ENCODE data around the gene CAPN10. TPM values are rescaled to one million over a fixed set of nuclear protein-coding genes. Genes with fewer than 3 reads are reported as not detected.
A peak's percentile ranks its signal among the peaks of the same experiment; 100 is the strongest.

CAPN10 gene
- total and polyA plus RNA-seq, 2 experiments from 2014 or later = 24.2 to 28.8 TPM

DNA sequence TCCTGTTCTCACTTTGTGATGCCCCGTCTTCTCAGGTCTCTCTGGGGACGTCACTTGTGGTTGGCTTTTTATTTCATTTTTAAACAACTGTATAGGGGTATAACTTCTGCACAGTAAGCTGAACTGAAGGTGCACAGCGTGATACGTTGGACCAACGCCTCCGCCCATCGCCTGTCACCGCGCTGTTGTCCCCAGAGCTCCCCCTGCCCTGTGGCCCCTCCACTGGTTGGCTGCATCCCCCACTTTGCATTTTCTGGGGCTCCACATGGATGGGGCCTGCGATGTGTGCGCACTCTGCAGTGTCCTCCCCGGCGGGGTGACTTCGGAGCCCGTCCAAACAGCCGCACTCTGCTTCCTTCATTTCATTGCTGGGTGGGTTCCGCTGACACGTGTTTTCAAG lies 53.0 kb downstream of the CAPN10 start:
- no peak overlapping the region for H3K4me2 ChIP-seq
- 91% methylated on average over 18 of the region's 18 CpGs for WGBS (ENCODE audit: low lambda C conversion rate, missing lambda C conversion rate)
- no peak for DNase-seq (ENCODE audit: low spot score)
- H3K27ac ChIP-seq = no peak overlapping the region
- H3K79me2 ChIP-seq = no peaks in the 10 kb centered on the region
- no peaks in the 10 kb centered on the region for H3K9me3 ChIP-seq (ENCODE audit: low read depth)
- H2AFZ ChIP-seq = no peak overlapping the region
- TF ChIP-seq EZH2 (IDR thresholded peaks at IDR 0.05; ENCODE audit: borderline replicate concordance) (no peak), EZH2phosphoT487 (IDR thresholded peaks at IDR 0.05; ENCODE audit: low read depth, severe bottlenecking, unreplicated experiment) (no peak)
- TF ChIP-seq, protein P1, sequence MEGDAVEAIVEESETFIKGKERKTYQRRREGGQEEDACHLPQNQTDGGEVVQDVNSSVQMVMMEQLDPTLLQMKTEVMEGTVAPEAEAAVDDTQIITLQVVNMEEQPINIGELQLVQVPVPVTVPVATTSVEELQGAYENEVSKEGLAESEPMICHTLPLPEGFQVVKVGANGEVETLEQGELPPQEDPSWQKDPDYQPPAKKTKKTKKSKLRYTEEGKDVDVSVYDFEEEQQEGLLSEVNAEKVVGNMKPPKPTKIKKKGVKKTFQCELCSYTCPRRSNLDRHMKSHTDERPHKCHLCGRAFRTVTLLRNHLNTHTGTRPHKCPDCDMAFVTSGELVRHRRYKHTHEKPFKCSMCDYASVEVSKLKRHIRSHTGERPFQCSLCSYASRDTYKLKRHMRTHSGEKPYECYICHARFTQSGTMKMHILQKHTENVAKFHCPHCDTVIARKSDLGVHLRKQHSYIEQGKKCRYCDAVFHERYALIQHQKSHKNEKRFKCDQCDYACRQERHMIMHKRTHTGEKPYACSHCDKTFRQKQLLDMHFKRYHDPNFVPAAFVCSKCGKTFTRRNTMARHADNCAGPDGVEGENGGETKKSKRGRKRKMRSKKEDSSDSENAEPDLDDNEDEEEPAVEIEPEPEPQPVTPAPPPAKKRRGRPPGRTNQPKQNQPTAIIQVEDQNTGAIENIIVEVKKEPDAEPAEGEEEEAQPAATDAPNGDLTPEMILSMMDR (IDR thresholded peaks at IDR 0.05; ENCODE audit: poor library complexity) = no peak
- H3K27me3 ChIP-seq = no peaks in the 10 kb centered on the region
- H3K4me3 ChIP-seq = no peak overlapping the region
- H4K20me1 ChIP-seq (ENCODE audit: insufficient read depth, poor library complexity, severe bottlenecking) = no peaks in the 10 kb centered on the region
- H3K36me3 ChIP-seq (replicated peaks; ENCODE audit: insufficient read depth, low read depth) = no peaks in the 10 kb centered on the region
- H3K9me2 ChIP-seq (replicated peaks; ENCODE audit: insufficient read depth) = no peaks in the 10 kb centered on the region
- H3K4me1 ChIP-seq (ENCODE audit: insufficient read depth) = no peaks in the 10 kb centered on the region

DNA sequence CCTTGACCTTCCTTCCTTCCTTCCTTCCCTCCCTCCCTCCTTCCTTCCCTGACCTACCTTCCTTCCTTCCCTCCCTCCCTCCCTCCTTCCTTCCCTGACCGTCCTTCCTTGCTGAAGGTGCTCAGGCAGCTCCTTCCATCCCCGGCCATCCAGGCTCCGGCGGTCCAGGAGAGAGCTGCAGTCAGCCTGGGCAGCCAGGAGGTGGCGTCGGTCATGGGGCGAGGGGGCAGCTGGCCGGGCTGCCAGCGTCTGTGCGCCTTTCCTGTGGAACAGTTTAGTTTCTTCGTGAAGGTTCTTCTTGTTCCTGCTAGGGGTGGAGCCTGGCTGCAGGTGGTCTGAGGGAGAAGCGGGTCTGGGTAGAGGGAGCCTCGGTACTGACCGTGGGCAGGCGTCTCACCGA lies 54.4 kb downstream of the CAPN10 start:
- no peaks in the 10 kb centered on the region for H3K4me1 ChIP-seq (ENCODE audit: insufficient read depth)
- no peaks in the 10 kb centered on the region for H4K20me1 ChIP-seq (ENCODE audit: insufficient read depth, poor library complexity, severe bottlenecking)
- H3K9me2 ChIP-seq (replicated peaks; ENCODE audit: insufficient read depth) = no peaks in the 10 kb centered on the region
- H3K79me2 ChIP-seq = no peaks in the 10 kb centered on the region
- no peaks in the 10 kb centered on the region for H3K27me3 ChIP-seq
- H3K4me2 ChIP-seq = no peak overlapping the region
- H3K36me3 ChIP-seq (replicated peaks; ENCODE audit: insufficient read depth, low read depth) = no peaks in the 10 kb centered on the region
- H3K4me3 ChIP-seq = no peak overlapping the region
- H3K9me3 ChIP-seq (ENCODE audit: low read depth) = no peaks in the 10 kb centered on the region
- H2AFZ ChIP-seq = no peak overlapping the region
- H3K27ac ChIP-seq = no peak overlapping the region
- WGBS (ENCODE audit: low lambda C conversion rate, missing lambda C conversion rate) = 16% methylated on average over 12 of the region's 16 CpGs
- peak; percentile 76 for DNase-seq (ENCODE audit: low spot score)
- TF ChIP-seq, protein P1 (IDR thresholded peaks at IDR 0.05; ENCODE audit: poor library complexity) = peak; percentile 53
- no peak for TF ChIP-seq EZH2phosphoT487 (IDR thresholded peaks at IDR 0.05; ENCODE audit: low read depth, severe bottlenecking, unreplicated experiment)

DNA sequence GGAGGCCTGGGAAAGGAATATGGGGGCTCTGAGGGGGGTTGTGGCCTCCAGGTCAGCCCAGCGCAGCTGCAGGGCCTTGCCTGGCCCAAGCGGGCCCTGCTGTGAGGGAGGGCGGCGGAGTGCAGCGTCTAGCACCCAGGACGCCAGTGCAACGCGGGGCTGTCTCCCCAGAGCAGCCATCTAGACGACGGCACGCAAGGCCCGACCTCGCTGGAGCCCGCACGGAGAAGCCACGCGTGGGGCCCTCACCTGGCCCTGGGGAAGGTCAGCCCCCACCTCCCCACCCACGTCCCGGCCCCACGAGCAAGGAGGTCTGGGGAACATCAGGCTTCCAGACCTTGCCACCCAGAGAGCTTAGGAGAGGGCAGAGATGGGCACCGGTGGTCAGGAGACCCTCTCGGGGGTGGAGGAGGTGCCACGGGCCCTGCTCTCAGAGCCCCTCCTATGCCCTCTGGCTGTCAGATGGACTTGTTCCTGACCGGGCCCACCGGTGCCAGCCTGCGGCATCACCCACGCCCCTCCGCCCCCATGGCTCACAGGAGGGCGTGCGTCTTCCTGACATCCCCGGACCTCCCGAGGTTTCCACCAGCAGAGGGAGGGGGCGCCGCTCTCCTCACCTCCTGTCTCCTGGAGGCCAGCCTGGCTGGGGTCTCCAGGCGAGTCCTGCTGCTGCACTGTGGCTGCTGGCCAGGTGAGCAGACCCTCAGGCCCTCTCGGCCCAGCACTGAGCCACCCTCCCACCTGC lies 55.7 kb downstream of the CAPN10 start:
- Histone ChIP-seq H3K36me3 (replicated peaks; ENCODE audit: insufficient read depth, low read depth) (no peaks in the 10 kb centered on the region), H4K20me1 (ENCODE audit: insufficient read depth, poor library complexity, severe bottlenecking) (no peaks in the 10 kb centered on the region), H3K4me1 (ENCODE audit: insufficient read depth) (no peaks in the 10 kb centered on the region), H3K79me2 (no peaks in the 10 kb centered on the region), H3K27ac (no peak overlapping the region), H3K4me3 (no peak overlapping the region), H2AFZ (no peak overlapping the region), H3K4me2 (no peak overlapping the region), H3K9me3 (ENCODE audit: low read depth) (no peaks in the 10 kb centered on the region), H3K27me3 (no peaks in the 10 kb centered on the region), H3K9me2 (replicated peaks; ENCODE audit: insufficient read depth) (no peaks in the 10 kb centered on the region)
- DNase-seq (ENCODE audit: low spot score) = no peak
- 92% methylated on average over 31 of the region's 36 CpGs for WGBS (ENCODE audit: low lambda C conversion rate, missing lambda C conversion rate)
- TF ChIP-seq EZH2 (IDR thresholded peaks at IDR 0.05; ENCODE audit: borderline replicate concordance) (no peak), EZH2phosphoT487 (IDR thresholded peaks at IDR 0.05; ENCODE audit: low read depth, severe bottlenecking, unreplicated experiment) (no peak)
- TF ChIP-seq, protein P1 (IDR thresholded peaks at IDR 0.05; ENCODE audit: poor library complexity) = no peak
